EL (cell line): ENCODE results near the gene B4GAT1.
"Not testable (repeated sequence)": the region's sequence is repeated elsewhere in the genome, so short reads cannot be mapped to it uniquely, and the experiment has no call there.

Experiments
- DNase-seq: peaks from one replicate; pipeline ENCODE4 v3.0.0-alpha.2; 2016

Gene B4GAT1

GRCh38 chr11:66362481-66363147 is 15.2 kb upstream of the B4GAT1 start:
- no peak for DNase-seq

GRCh38 chr11:66361502-66361941 is 14.1 kb upstream of the B4GAT1 start:
- DNase-seq = no peak

DNA sequence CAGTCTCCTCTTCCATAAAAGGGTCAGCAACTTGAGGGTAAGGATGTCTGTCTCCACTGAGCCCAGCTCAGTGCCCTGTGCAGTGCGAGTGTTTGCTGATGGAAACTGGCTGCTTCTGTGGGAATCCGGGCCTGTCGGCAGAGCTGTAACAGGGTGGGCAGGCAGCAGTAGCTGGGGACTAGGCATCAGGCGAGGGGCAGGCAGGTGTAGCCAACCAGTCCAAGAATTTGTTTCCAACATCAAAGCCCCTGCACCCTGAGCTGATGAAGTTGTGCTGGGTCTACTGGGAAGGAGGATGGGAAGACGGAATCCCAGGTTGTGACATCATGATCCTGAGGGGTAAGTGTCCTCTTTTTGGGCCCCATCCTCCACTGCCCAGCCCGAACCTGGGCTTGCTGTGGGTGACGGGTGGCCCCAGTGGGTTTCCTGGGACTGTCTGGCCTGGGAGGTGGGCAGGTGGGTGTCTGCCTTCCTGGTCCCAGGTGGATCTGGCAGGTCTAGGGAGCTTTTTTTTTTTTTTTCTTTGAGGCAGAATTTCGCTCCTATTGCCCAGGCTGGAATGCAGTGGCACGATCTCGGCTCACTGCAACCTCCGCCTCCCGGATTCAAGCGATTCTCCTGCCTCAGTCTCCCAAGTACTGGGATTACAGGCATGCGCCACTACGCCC is 13.1 kb upstream of the B4GAT1 start:
- no peak for DNase-seq

- no peak for DNase-seq
Measured at GRCh38 chr11:66359662-66360087, 12.2 kb upstream of the B4GAT1 start.

GRCh38 chr11:66350560-66351235 is 3.3 kb upstream of the B4GAT1 start:
- not testable (repeated sequence) for DNase-seq

- no peak for DNase-seq
Measured at GRCh38 chr11:66349084-66349386, 1.6 kb upstream of the B4GAT1 start.

GRCh38 chr11:66346476-66347424 is 679 bp downstream of the B4GAT1 start:
- DNase-seq = no peak

- DNase-seq = no peak
Measured at GRCh38 chr11:66345316-66345649, 2.1 kb downstream of the B4GAT1 start.

GRCh38 chr11:66344550-66345315 is 2.7 kb downstream of the B4GAT1 start, which contains the start of gene BRMS1:
Gene BRMS1 (minus strand): TSS chr11:66345104. CDS start chr11:66342234, 2,870 bp downstream.
- DNase-seq = peak; percentile 97

DNA sequence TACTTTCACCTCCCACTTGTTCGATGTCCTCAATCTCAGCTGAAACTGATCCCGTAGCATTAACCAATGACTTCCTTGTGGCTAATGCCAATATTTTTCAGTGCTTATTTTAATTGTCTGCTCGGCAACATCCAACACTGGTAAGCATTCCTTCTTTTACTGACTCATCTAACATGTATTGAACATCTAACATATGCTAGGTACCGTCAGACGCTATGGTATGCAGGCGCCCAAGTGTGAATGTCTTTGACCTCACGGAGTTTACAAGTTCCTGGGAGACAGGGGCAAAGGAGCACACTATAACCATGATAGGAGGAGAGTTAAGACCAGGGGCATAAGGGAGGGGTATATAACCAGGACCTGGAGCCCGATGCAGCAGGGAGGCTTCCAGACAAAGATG is 4.3 kb downstream of the B4GAT1 start:
- no peak for DNase-seq

DNA sequence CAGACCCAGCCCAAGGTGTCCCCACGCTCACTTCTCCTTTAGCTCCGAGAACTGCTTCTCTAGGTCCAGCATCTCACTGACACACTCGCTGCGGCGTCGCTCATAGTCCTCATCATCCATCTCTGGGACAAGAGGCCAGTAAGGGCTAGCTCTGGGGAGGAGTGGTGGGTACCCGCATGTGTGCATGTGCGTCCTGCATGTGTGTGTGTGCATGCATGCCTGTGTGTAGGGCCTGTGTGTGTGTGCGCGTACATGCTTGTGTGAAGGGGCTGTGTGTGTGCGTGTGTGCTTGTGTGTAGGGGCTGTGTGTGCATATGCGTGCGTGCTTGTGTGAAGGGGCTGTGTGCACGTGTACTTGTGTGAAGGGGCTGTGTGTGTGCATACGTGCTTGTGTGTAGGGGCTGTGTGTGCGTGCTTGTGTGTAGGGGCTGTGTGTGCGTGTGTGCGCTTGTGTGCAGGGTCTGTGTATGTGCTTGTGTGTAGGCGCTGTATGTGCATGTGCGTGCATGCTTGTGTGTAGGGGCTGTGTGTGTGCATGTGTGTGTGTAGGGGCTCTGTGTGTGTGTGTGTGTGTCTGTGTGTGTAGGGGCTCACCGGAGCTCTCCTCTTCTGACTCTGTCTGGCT is 5.8 kb downstream of the B4GAT1 start:
- DNase-seq = no peak

DNA sequence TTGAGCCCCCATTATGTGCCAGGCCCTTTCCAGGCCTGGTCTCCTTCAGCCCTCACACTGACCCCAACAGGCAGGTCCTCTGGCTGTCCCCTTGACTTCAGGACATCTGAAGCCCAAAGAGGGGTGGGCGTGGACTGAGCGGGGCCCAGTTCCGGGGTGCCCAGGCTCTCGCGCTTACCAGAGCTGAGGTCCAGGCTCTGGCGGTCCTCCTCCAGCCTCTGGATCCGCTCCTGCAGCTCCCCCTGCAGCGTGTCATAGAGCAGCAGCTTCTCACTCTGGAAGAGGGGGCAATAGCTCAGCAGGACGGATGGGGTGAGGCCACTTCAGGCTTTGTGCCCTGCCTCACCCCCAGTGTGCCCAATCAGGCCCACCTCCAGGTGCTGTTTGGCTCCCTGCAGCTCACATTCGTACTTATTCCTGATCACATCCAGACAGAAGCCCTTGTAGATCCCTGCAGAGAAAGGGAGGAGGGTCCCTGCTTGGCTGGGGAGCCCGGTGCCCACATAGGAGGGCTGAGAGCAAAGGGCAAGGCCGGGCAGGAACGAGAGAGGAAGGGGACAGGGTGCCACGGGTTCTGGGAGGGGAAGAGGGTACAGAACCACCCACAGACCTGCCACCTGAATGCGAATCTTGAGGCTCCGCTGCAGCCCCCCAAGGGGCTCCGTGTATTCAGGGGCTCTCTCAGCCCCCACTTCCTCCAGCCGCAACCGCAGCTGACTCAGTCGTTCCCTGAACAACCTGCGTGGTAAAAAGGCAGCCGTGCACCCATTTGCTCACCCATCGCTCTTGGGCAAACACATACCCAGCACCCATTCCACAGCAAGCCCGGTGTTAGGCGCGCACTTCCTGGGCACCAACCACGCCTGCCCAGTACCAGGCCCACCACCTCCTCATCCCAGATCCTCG is 6.6 kb downstream of the B4GAT1 start:
- no peak for DNase-seq

DNA sequence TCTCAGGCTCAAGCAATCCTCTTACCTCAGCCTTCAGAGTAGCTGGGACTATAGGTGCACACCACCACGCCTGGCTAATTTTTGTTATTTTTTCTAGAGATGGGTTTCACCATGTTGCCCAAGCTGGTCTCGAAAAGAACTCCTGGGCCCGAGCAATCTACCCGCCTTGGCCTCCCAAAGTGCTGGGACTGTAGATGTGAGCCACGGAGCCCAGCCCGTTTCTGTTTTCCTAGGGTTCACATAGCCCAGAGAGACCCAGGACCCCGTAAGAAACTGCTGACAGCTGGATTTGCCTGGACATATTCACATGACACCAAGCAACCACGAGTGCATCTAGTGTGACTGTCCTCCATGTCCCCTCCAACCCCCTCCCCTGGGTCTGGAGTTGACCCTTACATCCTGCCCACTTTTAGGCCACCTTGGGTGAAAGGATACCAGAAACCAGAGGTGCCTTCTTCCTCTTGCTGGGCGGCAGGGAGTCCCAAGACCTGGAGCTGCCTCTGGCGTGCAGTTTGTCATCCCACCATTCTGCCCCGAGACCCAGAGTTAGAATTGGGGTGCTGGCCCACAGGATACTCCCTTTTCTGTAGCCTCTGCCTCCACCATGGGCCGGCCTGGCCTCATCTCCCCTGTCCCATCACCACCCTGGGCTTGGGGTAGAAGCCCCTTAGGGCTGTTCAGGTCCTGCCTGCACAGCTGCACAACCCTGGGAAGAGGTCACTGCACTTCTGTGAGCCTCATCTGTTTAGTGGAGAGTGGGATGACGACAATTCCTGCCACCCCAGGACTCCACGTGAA is 7.5 kb downstream of the B4GAT1 start:
- DNase-seq = no peak

GRCh38 chr11:66339162-66339675 is 8.2 kb downstream of the B4GAT1 start:
- DNase-seq = peak; percentile 69

DNA sequence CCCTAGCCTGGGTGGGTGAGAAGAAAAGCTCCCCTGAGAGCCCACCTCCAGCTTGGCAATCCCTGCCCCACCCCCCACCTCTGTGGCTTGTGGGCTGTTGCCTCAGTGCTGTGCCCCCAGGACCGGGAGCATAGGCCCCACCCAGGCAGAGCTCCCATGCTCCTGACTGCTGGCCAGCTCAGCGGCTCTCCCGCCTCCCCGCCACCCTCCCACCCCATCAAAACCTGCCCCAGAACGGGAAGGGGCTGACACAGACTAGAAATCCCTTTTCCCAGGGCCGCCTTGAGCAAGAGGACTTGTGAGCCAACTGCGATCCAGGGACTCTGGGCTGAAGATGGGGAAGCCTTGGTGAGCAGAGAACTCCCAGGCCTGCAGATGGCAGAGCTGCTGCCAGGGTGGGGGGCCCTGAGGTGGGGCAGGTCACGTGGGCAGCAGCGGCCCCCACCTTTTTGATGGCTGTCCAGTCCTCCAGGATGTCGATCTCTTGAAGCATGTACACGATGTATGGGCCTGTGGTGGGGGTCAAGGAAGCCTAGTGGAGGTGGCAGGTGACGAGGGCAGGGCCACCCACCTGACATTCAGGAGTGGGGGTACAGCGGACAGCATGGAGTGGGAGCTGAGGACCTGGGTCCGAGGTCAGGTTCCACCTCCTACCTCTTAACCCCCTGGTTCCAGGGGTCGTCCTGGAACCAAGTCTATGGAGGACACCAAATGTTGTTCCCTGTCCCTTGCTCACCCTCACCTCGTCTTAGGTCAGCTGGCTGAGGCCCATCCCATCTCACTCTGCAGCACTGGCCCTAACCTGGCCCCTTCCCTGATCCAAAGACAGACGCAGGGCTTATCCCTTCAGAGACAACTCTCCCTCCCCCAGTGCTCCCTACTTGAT is 8.9 kb downstream of the B4GAT1 start:
- DNase-seq = no peak

DNA sequence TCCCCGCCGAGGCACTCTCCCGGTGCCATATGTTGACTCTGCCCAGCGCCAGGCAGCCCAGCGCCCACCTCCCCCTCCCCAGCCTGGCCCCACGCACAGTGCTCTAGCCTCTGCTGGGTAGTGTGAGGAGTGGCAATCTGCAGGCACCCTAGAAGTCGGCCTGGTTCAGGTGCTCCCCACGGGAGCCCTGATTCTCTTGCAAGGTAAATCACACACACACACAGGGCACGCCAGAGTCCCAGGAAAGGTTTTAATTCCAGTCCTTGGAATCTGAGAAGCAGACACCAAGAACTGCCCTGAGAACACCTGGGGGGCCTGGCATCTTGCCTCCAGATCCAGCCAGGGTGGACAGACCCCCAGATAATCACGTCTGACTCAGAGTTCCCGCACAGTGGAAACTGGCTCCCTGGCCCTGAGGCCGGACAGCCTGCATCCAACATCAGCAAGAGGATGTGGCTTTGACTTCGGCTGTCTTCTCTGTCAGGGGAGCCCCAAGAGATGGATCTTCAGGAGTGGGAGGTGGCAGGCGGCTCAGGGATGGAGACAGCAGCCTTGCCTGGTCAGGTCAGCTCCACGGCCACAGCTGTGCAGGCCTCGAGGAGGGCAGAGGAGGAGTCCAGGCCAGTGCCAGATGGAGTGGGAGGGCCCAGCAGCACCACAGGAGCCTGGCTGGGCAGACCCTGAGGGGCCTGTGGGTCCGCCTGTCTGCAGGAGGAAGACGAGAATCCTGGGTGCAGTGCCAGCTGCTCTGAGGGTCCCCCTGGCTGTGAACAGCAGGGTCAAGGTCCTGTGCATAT is 10.1 kb downstream of the B4GAT1 start:
- peak; percentile 58 for DNase-seq

GRCh38 chr11:66336234-66337102 is 11.0 kb downstream of the B4GAT1 start, which contains the start of gene RIN1:
Gene RIN1 (minus strand): TSS chr11:66336434. CDS start chr11:66336402, 32 bp downstream.
- peak; percentile 100 for DNase-seq
